ENCODE data around the gene RAP1GAP.

Gene RAP1GAP

GRCh38 chr1:21616372-21616771 is 52.8 kb downstream of the RAP1GAP start:
- H3K9ac ChIP-seq (ENCODE audit: low read depth, low read length): no peak overlapping the region
- H3K36me3 ChIP-seq (ENCODE audit: insufficient read depth, low read length): no peaks in the 10 kb centered on the region
- H3K9me3 ChIP-seq (ENCODE audit: control insufficient read depth, insufficient read depth, low read length): no peaks in the 10 kb centered on the region
- peaks cover 15% of the 10 kb centered on the region; the same call in 1 of the 2 replicates for H3K4me1 ChIP-seq (ENCODE audit: insufficient read depth, low read length)

- Histone ChIP-seq H3K9ac (ENCODE audit: low read depth, low read length) (no peak overlapping the region), H3K9me3 (ENCODE audit: control insufficient read depth, insufficient read depth, low read length) (no peaks in the 10 kb centered on the region), H3K4me1 (ENCODE audit: insufficient read depth, low read length) (peaks cover 12% of the 10 kb centered on the region; the same call in 1 of the 2 replicates), H3K36me3 (ENCODE audit: insufficient read depth, low read length) (no peaks in the 10 kb centered on the region)
Measured at GRCh38 chr1:21614419-21615115, 54.6 kb downstream of the RAP1GAP start.

GRCh38 chr1:21613072-21613867 is 55.9 kb downstream of the RAP1GAP start:
- peaks cover under 1% of the 10 kb centered on the region; the same call in 1 of the 2 replicates for H3K4me1 ChIP-seq (ENCODE audit: insufficient read depth, low read length)
- H3K9me3 ChIP-seq (ENCODE audit: control insufficient read depth, insufficient read depth, low read length): no peaks in the 10 kb centered on the region
- H3K9ac ChIP-seq (ENCODE audit: low read depth, low read length): no peak overlapping the region
- no peaks in the 10 kb centered on the region for H3K36me3 ChIP-seq (ENCODE audit: insufficient read depth, low read length)

GRCh38 chr1:21612057-21612456 is 57.1 kb downstream of the RAP1GAP start:
- Histone ChIP-seq H3K36me3 (ENCODE audit: insufficient read depth, low read length) (no peaks in the 10 kb centered on the region), H3K9ac (ENCODE audit: low read depth, low read length) (no peak overlapping the region), H3K4me1 (ENCODE audit: insufficient read depth, low read length) (no peaks in the 10 kb centered on the region; the same call in 1 of the 2 replicates), H3K9me3 (ENCODE audit: control insufficient read depth, insufficient read depth, low read length) (no peaks in the 10 kb centered on the region)

- H3K36me3 ChIP-seq (ENCODE audit: insufficient read depth, low read length): no peaks in the 10 kb centered on the region
- no peaks in the 10 kb centered on the region; the same call in 1 of the 2 replicates for H3K4me1 ChIP-seq (ENCODE audit: insufficient read depth, low read length)
- no peak overlapping the region for H3K9ac ChIP-seq (ENCODE audit: low read depth, low read length)
- H3K9me3 ChIP-seq (ENCODE audit: control insufficient read depth, insufficient read depth, low read length): no peaks in the 10 kb centered on the region
Measured at GRCh38 chr1:21610989-21611785, 58.0 kb downstream of the RAP1GAP start.

GRCh38 chr1:21610027-21610426 is 59.1 kb downstream of the RAP1GAP start:
- H3K36me3 ChIP-seq (ENCODE audit: insufficient read depth, low read length): no peaks in the 10 kb centered on the region

GRCh38 chr1:21608798-21609197 is 60.4 kb downstream of the RAP1GAP start:
- no peak overlapping the region for H3K9ac ChIP-seq (ENCODE audit: low read depth, low read length)
- H3K4me1 ChIP-seq (ENCODE audit: insufficient read depth, low read length): no peaks in the 10 kb centered on the region; the same call in 1 of the 2 replicates
- no peaks in the 10 kb centered on the region for H3K9me3 ChIP-seq (ENCODE audit: control insufficient read depth, insufficient read depth, low read length)
- no peaks in the 10 kb centered on the region for H3K36me3 ChIP-seq (ENCODE audit: insufficient read depth, low read length)

More at GRCh38 chr1:21610027-21610426, 59.1 kb downstream of the RAP1GAP start:
- Histone ChIP-seq H3K9ac (ENCODE audit: low read depth, low read length) (no peak overlapping the region), H3K4me1 (ENCODE audit: insufficient read depth, low read length) (no peaks in the 10 kb centered on the region; the same call in 1 of the 2 replicates), H3K9me3 (ENCODE audit: control insufficient read depth, insufficient read depth, low read length) (no peaks in the 10 kb centered on the region)

- H3K36me3 ChIP-seq (ENCODE audit: insufficient read depth, low read length): no peaks in the 10 kb centered on the region
- peak overlapping the region; percentile 34; the same call in 1 of the 2 replicates for H3K9ac ChIP-seq (ENCODE audit: low read depth, low read length)
- no peaks in the 10 kb centered on the region; the same call in 1 of the 2 replicates for H3K4me1 ChIP-seq (ENCODE audit: insufficient read depth, low read length)
- H3K9me3 ChIP-seq (ENCODE audit: control insufficient read depth, insufficient read depth, low read length): no peaks in the 10 kb centered on the region
Measured at GRCh38 chr1:21607549-21608529, 61.3 kb downstream of the RAP1GAP start.

GRCh38 chr1:21605964-21606705 is 63.0 kb downstream of the RAP1GAP start:
- Histone ChIP-seq H3K9me3 (ENCODE audit: control insufficient read depth, insufficient read depth, low read length) (no peaks in the 10 kb centered on the region), H3K36me3 (ENCODE audit: insufficient read depth, low read length) (no peaks in the 10 kb centered on the region), H3K4me1 (ENCODE audit: insufficient read depth, low read length) (no peaks in the 10 kb centered on the region; the same call in 1 of the 2 replicates)

GRCh38 chr1:21605012-21605715 is 64.0 kb downstream of the RAP1GAP start:
- H3K9me3 ChIP-seq (ENCODE audit: control insufficient read depth, insufficient read depth, low read length): no peaks in the 10 kb centered on the region
- no peak overlapping the region for H3K9ac ChIP-seq (ENCODE audit: low read depth, low read length)
- H3K36me3 ChIP-seq (ENCODE audit: insufficient read depth, low read length): no peaks in the 10 kb centered on the region
- H3K4me1 ChIP-seq (ENCODE audit: insufficient read depth, low read length): no peaks in the 10 kb centered on the region; the same call in 1 of the 2 replicates

More at GRCh38 chr1:21605964-21606705, 63.0 kb downstream of the RAP1GAP start:
- H3K9ac ChIP-seq (ENCODE audit: low read depth, low read length): no peak overlapping the region

GRCh38 chr1:21604208-21604957 is 64.8 kb downstream of the RAP1GAP start:
- H3K9ac ChIP-seq (ENCODE audit: low read depth, low read length): no peak overlapping the region
- H3K4me1 ChIP-seq (ENCODE audit: insufficient read depth, low read length): no peaks in the 10 kb centered on the region; the same call in 1 of the 2 replicates
- no peaks in the 10 kb centered on the region for H3K36me3 ChIP-seq (ENCODE audit: insufficient read depth, low read length)
- H3K9me3 ChIP-seq (ENCODE audit: control insufficient read depth, insufficient read depth, low read length): no peaks in the 10 kb centered on the region
